Measurements from ENCODE around the gene DAB2IP.

DAB2IP gene

DNA sequence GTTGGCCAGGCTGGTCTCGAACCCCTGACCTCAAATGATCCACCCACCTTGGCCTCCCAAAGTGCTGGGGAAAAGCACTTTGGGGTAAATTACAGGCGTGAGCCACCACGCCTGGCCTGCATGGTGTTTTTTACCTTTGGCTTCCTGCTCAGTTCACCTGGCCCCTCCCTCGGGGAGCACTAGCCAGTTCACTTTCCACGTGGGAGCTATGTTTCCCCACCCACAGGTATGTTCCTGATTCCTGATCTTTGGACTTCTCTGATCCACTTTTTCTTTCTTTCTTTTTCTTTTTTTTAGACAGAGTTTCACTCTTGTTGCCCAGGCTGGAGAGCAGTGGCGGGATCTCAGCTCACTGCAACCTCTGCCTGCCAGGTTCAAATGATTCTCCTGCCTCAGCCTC lies 15.8 kb downstream of the DAB2IP start:
- DNase-seq, result no peak

DNA sequence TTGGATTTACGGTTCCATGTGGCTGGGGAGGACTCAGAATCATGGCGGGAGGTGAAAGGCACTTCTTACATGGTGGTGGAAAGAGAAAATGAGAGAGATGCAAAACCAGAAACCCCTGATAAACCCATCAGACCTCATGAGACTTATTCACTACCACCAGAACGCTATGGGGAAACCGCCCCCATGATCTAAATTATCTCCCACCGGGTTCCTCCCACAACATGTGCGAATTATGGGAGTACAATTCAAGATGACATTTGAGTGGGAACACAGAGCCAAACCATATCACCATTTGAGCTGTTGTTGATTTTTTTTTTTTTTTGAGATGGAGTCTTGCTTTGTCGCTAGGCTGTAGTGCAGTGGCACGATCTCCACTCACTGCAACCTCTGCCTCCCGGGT lies 16.5 kb downstream of the DAB2IP start:
- DNase-seq, result no peak

DNA sequence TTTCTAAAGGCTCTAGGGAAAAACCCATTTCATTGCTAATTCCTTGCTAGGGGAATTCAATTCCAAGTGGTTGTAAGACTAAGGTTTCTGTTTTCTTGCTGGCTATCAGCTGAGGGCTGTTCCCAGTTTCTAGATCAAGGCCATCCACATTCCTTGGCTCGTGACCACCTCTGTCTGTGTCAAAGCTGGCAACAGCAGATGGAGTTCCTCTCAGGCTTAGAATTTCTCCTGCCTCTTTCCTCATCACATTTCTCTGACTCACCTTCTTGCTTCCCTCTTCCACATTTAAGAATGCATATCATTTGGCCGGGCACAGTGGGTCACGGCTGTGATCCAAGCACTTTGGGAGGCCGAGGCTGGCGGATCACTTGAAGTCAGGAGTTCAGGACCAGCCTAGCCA lies 19.0 kb downstream of the DAB2IP start:
- no peak for DNase-seq

DNA sequence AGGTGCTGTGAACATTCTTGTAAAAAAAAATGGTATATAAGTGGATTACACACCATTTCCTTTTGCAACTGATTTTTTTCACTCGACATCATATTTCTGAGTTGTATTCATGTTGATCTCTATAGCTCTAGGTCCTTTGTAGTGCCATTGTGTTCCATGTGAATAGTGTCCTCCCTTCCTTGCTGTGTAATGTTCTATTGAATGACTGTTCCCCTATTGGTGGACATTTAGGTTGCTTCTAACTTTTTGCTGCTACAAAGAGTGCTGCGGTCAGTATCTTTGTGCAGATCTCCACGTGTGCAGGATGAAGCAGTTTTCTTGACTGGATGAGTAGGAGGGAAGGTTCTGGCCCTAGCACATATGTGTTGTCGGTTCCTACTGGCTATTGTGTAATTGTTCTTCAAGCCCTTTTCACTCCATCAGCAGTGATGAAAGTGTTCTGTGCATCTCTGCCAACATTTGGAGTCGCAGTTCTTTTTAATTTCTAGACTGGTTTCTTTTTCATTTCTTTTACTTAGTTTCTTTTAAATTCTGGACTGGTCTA lies 20.2 kb downstream of the DAB2IP start:
- DNase-seq, result no peak

DNA sequence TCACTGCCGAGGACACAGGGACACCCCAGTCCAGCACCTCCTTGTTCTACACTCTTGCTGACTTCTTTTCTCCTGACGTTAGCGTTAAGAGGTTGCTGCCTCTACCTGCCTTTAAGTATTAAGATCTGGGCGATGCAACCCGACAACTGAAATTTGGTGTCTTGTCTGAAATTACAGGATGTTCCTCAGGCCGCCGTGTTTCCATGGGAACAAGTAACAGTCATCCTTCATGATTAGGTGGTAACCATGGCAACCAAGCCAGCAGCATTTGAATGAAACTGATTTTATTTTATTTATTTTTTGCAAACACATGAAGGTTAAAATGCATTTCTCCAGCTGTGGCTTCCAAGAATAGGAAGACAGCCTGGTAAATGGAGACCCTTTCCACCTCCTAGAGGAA lies 20.8 kb downstream of the DAB2IP start:
- DNase-seq, result no peak

DNA sequence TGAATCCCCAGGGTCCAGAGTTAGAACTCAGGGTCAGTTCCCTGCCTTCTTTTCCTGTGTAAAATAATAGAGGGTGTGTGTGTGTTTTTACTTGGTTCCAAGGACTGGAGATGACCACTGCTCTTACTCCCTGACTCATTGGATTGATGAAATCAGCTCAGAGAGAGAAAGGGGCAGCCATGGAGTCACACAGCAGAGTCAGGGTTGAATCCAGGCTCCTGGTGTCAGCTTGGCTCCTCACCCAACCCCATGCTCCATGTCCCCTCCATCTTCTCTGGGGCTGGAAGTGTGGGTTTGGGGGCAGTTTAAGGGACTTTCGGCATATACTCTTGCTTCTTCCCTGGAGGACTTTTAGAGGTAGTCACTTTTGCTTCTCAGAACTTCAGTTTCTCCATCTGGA lies 21.6 kb downstream of the DAB2IP start:
- no peak for DNase-seq

DNA sequence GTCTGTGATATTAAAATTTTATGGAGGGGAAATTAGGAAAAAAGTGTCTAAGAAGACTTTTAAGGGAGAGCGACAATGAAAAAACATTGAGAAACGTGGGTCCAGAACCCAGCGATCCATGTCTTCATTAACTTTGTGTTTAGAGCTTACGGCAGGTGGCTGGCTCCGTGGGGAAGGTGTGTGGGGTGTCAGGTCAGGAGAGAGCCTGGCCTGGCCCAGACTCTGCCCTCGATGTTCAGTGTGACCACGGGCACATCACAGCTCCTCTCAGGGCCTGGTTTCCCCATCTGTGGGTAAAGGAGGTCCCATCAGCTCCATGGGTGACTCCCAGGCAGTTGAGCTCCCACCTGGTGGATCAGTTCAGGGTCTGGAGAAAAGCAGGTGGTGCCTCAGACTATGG lies 22.1 kb downstream of the DAB2IP start:
- no peak for DNase-seq

DNA sequence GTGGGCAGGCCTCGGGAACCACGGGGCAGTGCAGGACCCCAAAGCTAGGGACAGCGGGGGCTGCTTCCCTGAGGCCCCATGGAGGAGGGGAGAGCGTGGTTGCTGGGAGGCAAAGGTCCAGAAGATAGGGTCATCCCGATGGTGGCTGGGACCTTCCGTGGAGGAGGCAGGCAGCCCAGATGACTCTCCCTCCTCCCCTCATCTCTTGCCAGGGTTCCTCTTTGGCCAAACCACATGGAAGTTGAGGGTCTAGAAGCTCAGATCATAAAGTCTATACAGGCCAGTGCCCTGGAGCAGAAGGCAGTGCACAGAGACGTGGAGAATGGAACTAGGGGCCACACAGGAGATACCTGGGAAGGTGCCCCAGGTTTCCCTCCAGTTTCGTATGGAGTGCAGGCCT lies 22.6 kb downstream of the DAB2IP start:
- no peak for DNase-seq

DNA sequence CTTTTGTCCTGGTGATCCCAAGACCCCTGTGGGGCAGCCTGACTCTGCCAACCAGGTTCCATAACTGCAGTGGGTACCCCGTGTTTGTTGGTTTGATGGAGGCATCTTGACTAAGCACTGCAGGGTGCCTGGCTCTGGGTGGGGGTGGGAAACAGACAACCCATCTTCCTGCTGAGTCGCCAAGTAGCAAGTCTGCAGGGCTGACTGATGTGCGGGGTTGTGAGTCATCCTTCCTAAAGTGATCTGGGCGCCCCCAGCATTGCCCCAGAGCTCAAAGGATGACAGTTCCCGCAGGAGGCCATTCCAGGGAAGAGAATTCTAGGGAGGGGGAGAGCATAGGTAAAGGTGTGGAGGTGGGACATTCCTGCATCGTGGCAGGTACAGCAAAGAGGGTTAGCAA lies 23.5 kb downstream of the DAB2IP start:
- no peak for DNase-seq

DNA sequence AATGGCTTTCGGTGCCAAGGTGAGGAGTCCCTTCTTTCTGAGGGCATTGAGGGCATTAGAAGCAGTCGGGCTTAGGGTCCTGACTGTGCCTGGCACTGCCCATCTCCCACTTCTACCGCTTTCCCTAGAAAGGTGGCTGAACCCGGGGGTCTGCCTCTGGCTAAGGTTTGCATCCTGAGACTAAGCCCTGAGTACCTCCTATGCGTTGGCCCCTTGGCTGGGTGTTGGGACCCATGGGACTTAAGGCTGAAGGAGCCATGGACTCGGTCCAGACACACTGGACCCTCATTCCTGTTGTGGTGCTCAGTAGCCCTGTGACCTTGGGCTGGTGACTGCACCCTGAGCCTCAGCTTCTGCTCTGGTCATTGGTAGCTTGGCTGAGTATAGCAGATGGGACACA lies 23.9 kb downstream of the DAB2IP start:
- no peak for DNase-seq

DNA sequence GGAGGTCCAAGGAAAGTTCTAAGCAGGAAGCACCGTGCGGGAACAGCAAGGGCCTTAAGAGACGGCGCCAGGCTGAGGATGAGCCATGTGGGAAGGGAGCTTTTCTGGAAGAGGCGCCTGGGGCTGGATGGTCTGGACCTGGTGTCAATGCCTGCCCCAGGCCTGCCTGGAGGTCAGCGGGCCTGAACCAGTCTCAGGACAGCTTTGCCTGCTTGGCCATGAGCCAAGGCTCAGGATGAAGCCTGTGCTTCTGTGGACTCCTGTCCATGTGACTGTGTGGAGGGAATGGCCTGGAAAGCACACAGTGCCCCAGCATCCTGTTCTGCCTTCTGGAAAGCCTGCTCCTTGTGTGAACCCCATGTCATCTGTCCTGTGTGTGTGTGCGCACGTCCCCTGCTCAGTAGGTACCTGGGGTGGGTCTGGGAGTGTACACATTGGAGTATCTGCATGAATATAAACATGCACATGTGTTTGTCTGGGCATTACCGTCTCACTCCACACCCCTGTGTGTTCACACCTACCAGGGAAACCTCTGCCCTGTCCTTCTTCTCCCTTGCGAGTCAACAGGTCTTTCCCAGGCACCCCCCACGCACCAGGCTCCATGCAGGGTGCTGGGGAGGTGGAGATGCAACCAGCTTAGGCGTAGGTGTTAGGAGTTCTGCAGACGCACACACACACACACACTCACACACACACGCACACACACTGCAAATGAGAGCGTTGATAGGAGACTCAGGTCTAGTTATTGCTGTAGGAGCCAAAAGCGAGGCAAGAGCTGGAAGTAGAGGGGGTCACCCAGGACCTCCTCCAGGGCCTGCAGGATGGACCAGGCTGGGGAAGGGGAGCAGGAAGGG lies 24.8 kb downstream of the DAB2IP start:
- no peak for DNase-seq

DNA sequence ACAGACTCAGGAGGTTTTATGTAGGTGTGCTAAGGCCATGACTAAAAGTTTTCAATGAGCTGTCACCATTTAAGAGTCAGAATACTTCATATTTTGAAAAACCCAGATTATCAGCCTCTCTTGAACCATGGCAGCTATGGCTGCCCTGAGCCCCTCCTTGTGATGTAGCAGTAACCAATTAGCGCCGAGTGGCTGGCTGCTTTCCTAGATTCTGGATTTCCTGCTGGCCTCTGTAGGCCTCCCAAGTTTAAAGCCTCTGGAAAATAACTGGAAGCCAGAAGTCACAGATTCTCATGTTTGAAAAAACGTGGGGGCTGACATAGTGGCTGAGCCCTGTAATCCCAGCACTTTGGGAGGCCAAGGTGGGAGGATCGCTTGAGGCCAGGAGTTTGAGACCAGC lies 25.5 kb downstream of the DAB2IP start:
- no peak for DNase-seq

DNA sequence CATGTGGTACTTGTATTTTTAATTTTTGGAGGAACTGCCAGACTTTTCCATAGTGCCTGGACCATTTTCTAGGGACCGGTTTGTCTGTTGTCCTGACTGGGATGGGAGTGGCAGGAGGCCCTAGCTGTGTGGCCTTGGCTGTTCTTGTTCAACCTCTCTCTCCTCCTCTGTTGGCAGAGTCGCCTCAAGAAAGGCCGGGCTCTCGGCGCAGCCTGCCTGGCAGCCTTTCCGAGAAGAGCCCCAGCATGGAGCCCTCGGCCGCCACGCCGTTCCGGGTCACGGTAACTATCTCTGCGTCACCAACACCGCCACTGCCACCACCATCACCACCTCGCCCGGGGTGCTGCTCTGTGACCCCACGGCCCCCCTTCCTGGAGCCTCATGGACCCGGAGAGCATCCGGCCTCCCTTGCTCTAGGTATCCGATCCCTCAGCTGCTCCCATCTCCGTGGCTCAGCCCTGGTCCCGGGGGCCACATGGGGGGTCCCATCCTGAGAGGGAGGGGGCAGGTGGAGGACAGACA lies 27.1 kb downstream of the DAB2IP start:
- DNase-seq, result no peak

DNA sequence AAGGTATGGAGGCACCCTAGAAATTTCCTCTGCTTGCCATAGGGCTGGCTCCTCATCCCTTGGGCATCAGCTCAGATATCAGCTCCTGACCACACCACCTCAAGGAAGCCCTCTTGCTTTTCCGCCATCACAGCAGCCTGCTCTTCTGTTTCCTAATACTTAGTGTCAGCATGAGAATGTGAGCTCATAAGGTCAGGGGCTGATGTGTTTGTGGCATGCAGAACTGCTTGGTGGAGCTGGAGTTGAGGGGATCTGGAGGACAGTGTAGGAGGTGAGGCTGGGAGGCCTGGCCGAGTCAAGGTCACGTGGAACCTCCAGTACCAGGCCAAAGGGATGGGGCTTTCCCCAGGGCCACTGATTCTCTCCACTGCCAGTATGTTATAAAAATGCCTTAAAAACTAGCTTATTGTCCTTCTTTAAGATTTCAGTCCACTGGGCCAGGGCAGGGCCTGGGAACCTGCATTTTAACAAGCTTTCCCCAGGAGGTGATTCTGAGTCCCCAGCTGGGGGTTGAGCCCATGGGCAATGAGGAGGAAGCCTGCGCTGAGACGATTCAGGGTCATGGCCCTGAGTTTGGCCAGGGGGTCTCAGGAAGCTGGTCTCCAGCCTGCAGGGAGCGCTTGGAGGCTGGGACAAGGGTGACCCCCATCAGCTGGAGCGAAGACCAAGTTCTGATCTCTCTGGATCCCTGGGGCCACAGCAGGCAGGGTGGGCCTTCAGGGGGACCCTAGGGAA lies 28.6 kb downstream of the DAB2IP start:
- DNase-seq, result no peak

DNA sequence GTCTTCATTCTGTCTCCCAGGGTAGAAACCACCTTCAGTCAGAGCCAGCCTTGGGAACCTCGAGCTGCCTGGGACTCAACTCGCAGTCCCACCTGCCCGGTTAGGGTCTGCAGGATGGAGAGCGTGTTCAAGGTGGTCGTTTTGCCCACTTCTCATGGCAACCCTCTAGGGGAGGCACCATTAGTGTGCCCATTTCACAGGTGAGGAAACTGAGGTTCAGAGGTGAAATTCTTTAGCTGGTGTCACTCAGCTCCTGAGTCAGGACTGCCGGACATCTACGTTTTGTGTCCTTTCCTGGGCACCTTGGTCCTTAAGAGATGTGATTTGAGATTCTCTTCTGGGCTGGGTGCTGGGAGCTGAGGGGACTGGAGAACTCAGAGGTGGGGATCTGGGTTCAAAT lies 30.0 kb downstream of the DAB2IP start:
- DNase-seq, result no peak

DNA sequence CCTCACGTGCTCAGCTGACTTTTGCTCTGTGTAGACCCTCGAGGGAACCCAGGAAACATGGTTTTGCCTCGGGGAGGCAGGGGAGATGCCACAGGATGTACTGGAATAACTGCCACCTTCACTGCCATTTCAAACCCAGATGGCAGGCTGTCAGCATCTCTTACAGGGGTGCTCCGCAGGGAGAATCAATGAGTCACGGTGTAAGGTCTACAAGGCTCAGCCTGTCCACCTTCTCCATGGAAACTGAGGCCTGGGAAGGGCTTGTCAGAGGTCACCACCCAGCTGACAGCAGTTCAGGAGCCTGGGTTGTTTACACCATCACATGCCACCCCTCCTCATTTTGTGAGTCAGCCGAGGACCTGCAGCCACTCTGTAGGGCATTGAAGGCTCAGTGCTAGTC lies 30.8 kb downstream of the DAB2IP start:
- DNase-seq, result no peak

DNA sequence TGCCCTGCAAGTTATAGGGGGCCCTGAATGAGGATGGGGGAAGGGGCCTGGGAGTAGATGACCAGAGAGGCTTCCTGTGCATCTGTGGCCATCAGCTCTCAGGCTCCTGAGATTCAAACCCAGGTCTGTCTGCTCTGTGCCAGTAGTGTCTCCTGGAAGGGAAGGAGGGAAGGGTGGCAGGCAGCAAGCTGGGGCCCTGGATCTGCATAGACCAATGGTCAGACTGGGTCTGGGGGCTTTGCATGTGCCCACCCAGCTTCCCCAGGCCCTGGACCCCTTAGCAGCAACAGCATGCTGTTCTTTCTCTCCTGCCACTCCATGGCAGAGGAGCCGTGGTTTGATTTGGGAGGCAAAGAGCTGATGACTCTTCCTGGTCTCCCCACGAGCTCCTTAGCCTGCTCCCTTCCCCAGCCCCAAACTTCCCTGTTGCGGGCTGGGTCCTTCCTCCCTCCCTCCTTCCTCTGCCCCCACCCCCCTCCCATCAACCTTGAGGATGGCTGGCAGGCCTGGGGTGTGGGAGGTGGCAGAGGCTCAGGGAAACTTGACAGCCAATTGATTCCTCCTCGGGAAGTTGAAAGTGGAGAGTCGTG lies 31.6 kb downstream of the DAB2IP start:
- DNase-seq, result no peak

DNA sequence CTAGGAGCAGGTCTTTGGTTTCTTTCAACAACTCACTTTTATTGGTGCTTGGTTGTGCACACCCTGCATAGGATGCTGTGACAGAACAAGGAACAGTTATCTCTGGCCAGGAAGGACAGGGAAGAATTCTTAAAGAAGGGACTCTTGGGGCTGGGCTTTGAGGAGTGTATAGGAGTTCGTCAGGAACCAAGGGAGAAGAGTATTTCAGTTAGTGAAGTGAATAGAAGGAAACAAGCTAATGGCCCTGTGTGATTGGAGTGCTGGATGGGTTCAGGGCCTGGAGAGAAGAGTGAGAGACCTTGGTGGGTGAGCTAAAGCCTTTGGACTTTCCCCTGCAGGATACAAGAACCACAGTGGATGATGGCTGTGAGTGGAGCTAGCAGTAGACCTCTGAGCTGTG lies 32.2 kb downstream of the DAB2IP start:
- DNase-seq, result no peak

DNA sequence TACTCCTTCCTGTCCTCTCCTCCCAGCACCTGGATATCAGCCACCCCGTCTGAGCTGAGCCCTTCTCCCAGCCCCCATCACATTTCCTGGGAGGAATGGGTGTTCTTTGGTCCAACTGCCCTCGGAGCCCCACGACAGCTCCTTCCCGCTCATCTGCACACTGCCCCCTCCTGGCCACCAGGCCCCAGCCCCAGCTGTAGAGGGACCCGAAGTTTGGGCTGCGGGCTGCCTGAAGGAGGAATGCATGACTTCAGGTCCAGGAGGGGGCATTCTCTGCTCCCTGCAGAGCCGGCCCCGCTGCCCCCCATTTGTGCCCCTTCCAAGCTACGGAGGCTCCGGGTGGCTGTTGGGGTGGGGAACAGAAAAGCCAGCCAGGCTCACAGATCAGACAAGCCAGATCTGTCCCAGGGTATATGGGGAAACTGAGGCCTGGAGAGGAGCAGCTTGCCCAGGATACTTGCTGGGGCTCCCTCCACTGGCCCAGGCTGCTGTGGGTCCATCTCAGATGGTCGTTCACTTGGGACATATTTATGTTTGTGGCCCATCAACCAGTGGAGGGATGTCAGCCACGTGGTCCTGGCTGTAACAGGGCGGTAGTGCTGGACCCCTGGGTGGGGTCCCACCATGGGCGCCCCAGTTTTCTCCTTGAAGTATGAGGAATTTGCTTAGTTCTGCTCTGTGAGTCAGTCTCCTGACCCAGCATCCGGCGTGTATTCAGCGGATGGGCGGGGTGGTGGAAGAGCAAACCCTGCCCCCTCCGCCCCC lies 33.1 kb downstream of the DAB2IP start:
- DNase-seq, result no peak

DNA sequence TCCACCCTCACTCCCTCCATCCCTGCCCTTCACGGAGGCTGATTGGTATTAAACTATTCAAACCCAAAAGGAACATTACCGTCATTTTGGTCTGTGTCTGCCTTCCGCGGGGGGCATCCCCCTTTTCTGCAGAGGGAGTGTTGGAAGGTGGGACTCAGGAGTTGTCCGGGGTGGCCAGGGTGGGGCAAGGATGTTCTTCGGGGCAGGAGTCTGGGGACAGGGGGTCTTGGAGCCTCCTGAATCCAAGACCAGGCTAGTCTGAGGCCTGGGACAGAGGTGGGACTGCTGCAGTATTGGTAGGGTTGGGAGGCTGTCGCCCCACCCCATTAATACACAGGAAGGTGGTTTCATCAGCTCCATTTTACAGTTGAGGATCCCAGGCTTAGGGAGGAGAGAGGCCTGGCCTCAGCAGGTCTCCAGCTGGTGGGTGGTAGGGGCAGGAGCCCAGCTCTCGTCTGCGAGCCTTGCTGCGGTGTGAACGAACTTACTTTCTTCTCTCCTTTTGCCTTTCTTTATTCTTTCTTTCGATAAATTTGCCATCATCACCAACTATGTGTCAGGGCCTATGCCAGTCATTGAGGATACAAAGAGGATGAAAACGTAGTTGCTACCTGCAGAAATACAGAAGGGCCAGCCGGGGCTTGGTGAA lies 33.8 kb downstream of the DAB2IP start:
- DNase-seq, result no peak

DNA sequence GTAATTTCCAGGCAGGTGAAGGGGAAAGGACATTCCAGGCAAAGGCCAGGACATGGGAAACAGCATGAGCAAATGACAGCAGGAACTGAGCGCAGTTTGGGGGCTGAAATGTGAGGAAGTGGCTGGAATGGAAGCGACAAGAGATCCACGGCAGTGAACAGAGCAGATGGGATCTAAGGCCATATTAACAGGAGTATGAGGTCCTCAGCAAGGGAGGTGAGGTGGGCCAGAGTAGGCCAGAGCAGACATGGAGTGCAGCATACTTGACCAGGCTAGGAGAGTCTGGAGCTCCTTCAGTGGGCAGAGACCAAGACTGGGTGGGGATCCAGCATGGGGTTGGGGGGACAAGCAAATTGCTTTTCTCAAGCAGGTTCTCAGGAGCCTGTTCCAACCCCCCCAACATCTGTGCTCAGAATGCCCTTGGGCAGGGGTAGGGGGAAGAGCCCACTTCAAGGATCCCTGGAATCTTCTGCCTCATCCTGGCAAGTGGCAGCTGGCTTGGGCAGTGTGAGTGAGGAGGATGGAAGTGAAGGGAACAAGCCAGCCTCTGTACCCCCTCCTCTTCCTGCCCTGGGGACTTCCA lies 34.5 kb downstream of the DAB2IP start:
- no peak for DNase-seq
